ENCODE results near the gene SH3BGR.

- no peak for TF ChIP-seq POLR2A (IDR thresholded peaks at IDR 0.05; ENCODE audit: control extremely low read depth in 1 of 2, low read depth in 2 of 2, low read length in 2 of 2)
- TF ChIP-seq PHF8 (conservative IDR thresholded peaks at IDR 0.05; ENCODE audit: low read depth, low read length) = no peak
- TF ChIP-seq CTCF (IDR thresholded peaks at IDR 0.05; ENCODE audit: control extremely low read depth in 1 of 3, insufficient read depth in 1 of 3, low read depth in 1 of 3, low read length in 3 of 3) = no peak
- no peak for TF ChIP-seq EZH2 (IDR thresholded peaks at IDR 0.05; ENCODE audit: low read depth, low read length, severe bottlenecking)
- TF ChIP-seq RNF2 (IDR thresholded peaks at IDR 0.05; ENCODE audit: borderline replicate concordance, low read depth, low read length, missing control alignments, poor library complexity, severe bottlenecking) = no peak
- TF ChIP-seq SIN3A (conservative IDR thresholded peaks at IDR 0.05 in 1 of 2, IDR thresholded peaks at IDR 0.05 in 1 of 2; ENCODE audit: low read depth in 1 of 2, low read length in 2 of 2) = no peak
- TF ChIP-seq BRCA1 (IDR thresholded peaks at IDR 0.05; ENCODE audit: low read depth, low read length) = no peak
- no peak for TF ChIP-seq TAF1 (IDR thresholded peaks at IDR 0.05; ENCODE audit: low read depth, low read length)
- no peak for TF ChIP-seq EP300 (IDR thresholded peaks at IDR 0.05; ENCODE audit: borderline replicate concordance in 1 of 2, low read depth in 2 of 2, low read length in 2 of 2)
- TF ChIP-seq ATF3 (IDR thresholded peaks at IDR 0.05; ENCODE audit: insufficient read depth, low read depth, low read length) = no peak
- no peak for TF ChIP-seq JUND (IDR thresholded peaks at IDR 0.05; ENCODE audit: low read length)
- TF ChIP-seq ASH2L (IDR thresholded peaks at IDR 0.05; ENCODE audit: low read length) = no peak
- no peak for TF ChIP-seq SP1 (IDR thresholded peaks at IDR 0.05; ENCODE audit: low read depth, low read length)
- TF ChIP-seq POLR2AphosphoS5 (IDR thresholded peaks at IDR 0.05; ENCODE audit: low read depth, low read length) = no peak
Observed at GRCh38 chr21:39461419-39461818, 9.6 kb downstream of the SH3BGR start.
